CD4-positive, CD25-positive, alpha-beta regulatory T cell (primary cell): ENCODE data around the gene SYK. TPM values are rescaled to one million over a fixed set of nuclear protein-coding genes. Genes with fewer than 3 reads are reported as not detected.

ENCODE experiments used
- ATAC-seq, 2 donors: fragments of 150-1000 bp; cut with Tn5 transposase; one replicate each; pipeline ENCODE4 v1.10.0; 2021; ENCODE audit warnings: low read depth in 2 of 2, moderate number of reproducible peaks in 2 of 2, moderate library complexity in 1 of 2
- DNase-seq, 3 donors: peaks; one replicate each; pipeline versions ENCODE4 v3.0.0 to v3.0.0-alpha.2; 2012 to 2022; ENCODE audit warnings: mixed read lengths in 1 of 3
- H3K27ac ChIP-seq: one replicate; pipeline ENCODE4 v1.7.0; 2013; ENCODE audit warnings: mild to moderate bottlenecking, low read length; ENCODE audit not compliant: insufficient read depth, poor library complexity, severe bottlenecking
- H3K27me3 ChIP-seq: one replicate; pipeline ENCODE4 v1.7.0; 2013; ENCODE audit warnings: low read length; ENCODE audit not compliant: control insufficient read depth, insufficient read depth
- H3K36me3 ChIP-seq: one replicate; pipeline ENCODE4 v1.7.0; 2013; ENCODE audit warnings: mild to moderate bottlenecking, low read length, moderate library complexity; ENCODE audit not compliant: control insufficient read depth, insufficient read depth
- H3K4me1 ChIP-seq: 2 replicates; pipeline ENCODE4 v1.7.0; 2013; ENCODE audit warnings: mild to moderate bottlenecking, low read length; ENCODE audit not compliant: insufficient read depth, control insufficient read depth, poor library complexity, severe bottlenecking
- H3K4me3 ChIP-seq: one replicate; pipeline ENCODE4 v1.7.0; 2013; ENCODE audit warnings: low read depth, mild to moderate bottlenecking, low read length, moderate library complexity
- H3K9me3 ChIP-seq, 2 experiments: 1 replicate in 1 of 2; 2 replicates in 1 of 2; pipeline ENCODE4 v1.7.0; 2013; ENCODE audit warnings: low read length in 2 of 2, mild to moderate bottlenecking in 1 of 2, moderate library complexity in 1 of 2; ENCODE audit not compliant: control insufficient read depth in 2 of 2
- H3K27ac Mint-ChIP-seq, 3 donors: one replicate each; pipeline ENCODE4 v1.8.0; 2020 to 2022; ENCODE audit warnings: mild to moderate bottlenecking in 3 of 3, mixed read lengths in 3 of 3, moderate library complexity in 2 of 3
- H3K27me3 Mint-ChIP-seq: one replicate; pipeline ENCODE4 v1.8.0; 2022; ENCODE audit warnings: mild to moderate bottlenecking, mixed read lengths
- H3K36me3 Mint-ChIP-seq: one replicate; pipeline ENCODE4 v1.8.0; 2020; ENCODE audit warnings: mixed read lengths
- H3K4me1 Mint-ChIP-seq, 4 donors: one replicate each; pipeline ENCODE4 v1.8.0; 2020 to 2022; ENCODE audit warnings: mixed read lengths in 4 of 4, mild to moderate bottlenecking in 1 of 4
- H3K4me3 Mint-ChIP-seq, 4 donors: one replicate each; pipeline ENCODE4 v1.8.0; 2020 to 2022; ENCODE audit warnings: mild to moderate bottlenecking in 4 of 4, mixed read lengths in 4 of 4, moderate library complexity in 3 of 4
- H3K9me3 Mint-ChIP-seq, 7 donors: one replicate each; pipeline ENCODE4 v1.8.0; 2020 to 2022; ENCODE audit warnings: mixed read lengths in 7 of 7, mild to moderate bottlenecking in 3 of 7, moderate library complexity in 2 of 7
- polyA plus RNA-seq, 4 donors: library from polyadenylated mRNA; unstranded; fragments of 300-500 nt; fragmentation: Illumina TruSeq; gene quantifications; one replicate each; pipeline ENCODE4 v1.2.3, GENCODE V29; 2021
- total RNA-seq: library from RNA; stranded (reverse); gene quantifications from one replicate; pipeline ENCODE4 v1.2.3, GENCODE V29; 2022

SYK gene
- total and polyA plus RNA-seq, 5 donors from 2014 or later: 0.13 to 0.81 (median 0.48) TPM; not detected in 1

GRCh38 chr9:90906316-90907055, 104.9 kb downstream of the SYK start:
- H3K27ac Mint-ChIP-seq: no peak overlapping the region
- Histone ChIP-seq H3K9me3 (no peaks in the 10 kb centered on the region), H3K36me3 (no peaks in the 10 kb centered on the region), H3K27ac (no peak overlapping the region), H3K27me3 (no peaks in the 10 kb centered on the region), H3K4me3 (no peak overlapping the region), H3K4me1 (no peaks in the 10 kb centered on the region)
- no peaks in the 10 kb centered on the region for H3K27me3 Mint-ChIP-seq
- no peak for DNase-seq
- no peak for ATAC-seq
- peaks cover 0 to 4% (median 0%) of the 10 kb centered on the region in 7 donors for H3K9me3 Mint-ChIP-seq
- H3K36me3 Mint-ChIP-seq: no peaks in the 10 kb centered on the region
- no peak overlapping the region for H3K4me3 Mint-ChIP-seq
- H3K4me1 Mint-ChIP-seq: no peaks in the 10 kb centered on the region

- H3K4me3 ChIP-seq: no peak overlapping the region
- Mint-ChIP-seq H3K4me1 (no peaks in the 10 kb centered on the region), H3K36me3 (no peaks in the 10 kb centered on the region), H3K9me3 (peaks cover 0 to 4% (median 0%) of the 10 kb centered on the region in 7 donors), H3K4me3 (no peak overlapping the region), H3K27ac (no peak overlapping the region), H3K27me3 (no peaks in the 10 kb centered on the region)
- no peaks in the 10 kb centered on the region for H3K9me3 ChIP-seq
- H3K27ac ChIP-seq: no peak overlapping the region
- no peaks in the 10 kb centered on the region for H3K4me1 ChIP-seq
- no peak for DNase-seq
- no peaks in the 10 kb centered on the region for H3K27me3 ChIP-seq
- H3K36me3 ChIP-seq: no peaks in the 10 kb centered on the region
- ATAC-seq: no peak
These were observed 105.4 kb downstream of the SYK start for GRCh38 chr9:90907056-90907445.

GRCh38 chr9:90907790-90908189, 106.2 kb downstream of the SYK start:
- no peak overlapping the region for H3K27ac Mint-ChIP-seq
- H3K4me1 ChIP-seq: no peaks in the 10 kb centered on the region
- no peaks in the 10 kb centered on the region for H3K27me3 Mint-ChIP-seq
- no peaks in the 10 kb centered on the region for H3K36me3 ChIP-seq
- H3K27me3 ChIP-seq: no peaks in the 10 kb centered on the region
- H3K4me3 ChIP-seq: no peak overlapping the region
- no peaks in the 10 kb centered on the region for H3K36me3 Mint-ChIP-seq
- DNase-seq (no peak), ATAC-seq (no peak)
- H3K4me3 Mint-ChIP-seq: no peak overlapping the region
- H3K4me1 Mint-ChIP-seq: no peaks in the 10 kb centered on the region
- no peaks in the 10 kb centered on the region for H3K9me3 ChIP-seq
- H3K9me3 Mint-ChIP-seq: peaks cover 0 to 4% (median 0%) of the 10 kb centered on the region in 7 donors
- no peak overlapping the region for H3K27ac ChIP-seq

GRCh38 chr9:90909225-90909624, 107.6 kb downstream of the SYK start:
- H3K27me3 Mint-ChIP-seq: no peaks in the 10 kb centered on the region
- no peaks in the 10 kb centered on the region for H3K9me3 ChIP-seq
- no peak for ATAC-seq
- no peaks in the 10 kb centered on the region for H3K36me3 ChIP-seq
- DNase-seq: no peak
- H3K4me3 Mint-ChIP-seq: no peak overlapping the region
- no peaks in the 10 kb centered on the region for H3K4me1 ChIP-seq
- no peak overlapping the region for H3K27ac Mint-ChIP-seq
- H3K4me1 Mint-ChIP-seq: no peaks in the 10 kb centered on the region
- peaks cover 0 to 1% (median 0%) of the 10 kb centered on the region in 7 donors for H3K9me3 Mint-ChIP-seq
- no peaks in the 10 kb centered on the region for H3K27me3 ChIP-seq
- H3K36me3 Mint-ChIP-seq: no peaks in the 10 kb centered on the region
- H3K4me3 ChIP-seq: no peak overlapping the region
- no peak overlapping the region for H3K27ac ChIP-seq

GRCh38 chr9:90909747-90910283, 108.2 kb downstream of the SYK start:
- Histone ChIP-seq H3K4me1 (no peaks in the 10 kb centered on the region), H3K9me3 (no peaks in the 10 kb centered on the region), H3K36me3 (no peaks in the 10 kb centered on the region), H3K27ac (no peak overlapping the region), H3K4me3 (no peak overlapping the region), H3K27me3 (no peaks in the 10 kb centered on the region)
- no peak for DNase-seq
- ATAC-seq: no peak
- no peak overlapping the region for H3K27ac Mint-ChIP-seq
- no peak overlapping the region for H3K4me3 Mint-ChIP-seq
- no peaks in the 10 kb centered on the region for H3K4me1 Mint-ChIP-seq
- peaks cover 0 to 1% (median 0%) of the 10 kb centered on the region in 7 donors for H3K9me3 Mint-ChIP-seq
- H3K27me3 Mint-ChIP-seq: peaks cover 2% of the 10 kb centered on the region
- no peaks in the 10 kb centered on the region for H3K36me3 Mint-ChIP-seq

GRCh38 chr9:90914196-90914595, 112.6 kb downstream of the SYK start:
- DNase-seq: no peak

GRCh38 chr9:90914868-90915483, 113.4 kb downstream of the SYK start:
- Histone ChIP-seq H3K36me3 (no peaks in the 10 kb centered on the region), H3K4me3 (no peak overlapping the region), H3K27ac (no peak overlapping the region), H3K27me3 (no peaks in the 10 kb centered on the region), H3K4me1 (no peaks in the 10 kb centered on the region), H3K9me3 (no peaks in the 10 kb centered on the region)
- no peaks in the 10 kb centered on the region for H3K9me3 Mint-ChIP-seq
- H3K27me3 Mint-ChIP-seq: peaks cover 9% of the 10 kb centered on the region
- ATAC-seq: peak; percentile 76 to 80
- H3K4me1 Mint-ChIP-seq: no peaks in the 10 kb centered on the region
- DNase-seq: peak; percentile 40 to 75 (median 65)
- H3K27ac Mint-ChIP-seq: no peak overlapping the region
- no peak overlapping the region for H3K4me3 Mint-ChIP-seq
- H3K36me3 Mint-ChIP-seq: no peaks in the 10 kb centered on the region

More at GRCh38 chr9:90914196-90914595, 112.6 kb downstream of the SYK start:
- Mint-ChIP-seq H3K9me3 (no peaks in the 10 kb centered on the region), H3K27ac (no peak overlapping the region), H3K36me3 (no peaks in the 10 kb centered on the region), H3K4me1 (no peaks in the 10 kb centered on the region), H3K27me3 (peaks cover 9% of the 10 kb centered on the region), H3K4me3 (no peak overlapping the region)
- H3K4me1 ChIP-seq: no peaks in the 10 kb centered on the region
- no peak for ATAC-seq
- H3K27me3 ChIP-seq: no peaks in the 10 kb centered on the region
- H3K4me3 ChIP-seq: no peak overlapping the region
- no peaks in the 10 kb centered on the region for H3K36me3 ChIP-seq
- H3K27ac ChIP-seq: no peak overlapping the region
- H3K9me3 ChIP-seq: no peaks in the 10 kb centered on the region
